Thyroid gland (tissue), 4 donors: Measurements from ENCODE around the gene ST7L.

ENCODE experiments used
- CTCF ChIP-seq, 6 experiments: fragments of 200-600 bp in 3 of 6; fragments of 450-650 bp in 3 of 6; sonication (generic) in 3 of 6; IDR thresholded peaks; one replicate each; pipeline ENCODE4 v1.5.1; 2016 to 2019; ENCODE audit warnings: antibody characterized with exemption in 6 of 6, mild to moderate bottlenecking in 2 of 6, inconsistent platforms in 1 of 6, moderate library complexity in 1 of 6
- POLR2A ChIP-seq, 2 donors: fragments of 450-650 bp; IDR thresholded peaks; one replicate each; pipeline ENCODE4 v1.6.1; 2017; ENCODE audit warnings: antibody characterized with exemption in 2 of 2, mild to moderate bottlenecking in 2 of 2, moderate library complexity in 1 of 2

- TF ChIP-seq CTCF (IDR thresholded peaks at IDR 0.05) (no peak), POLR2A (IDR thresholded peaks at IDR 0.05) (no peak)
Observed at GRCh38 chr1:112651205-112651604, 32.3 kb upstream of the ST7L start.
